T-helper 2 cell treated with Interferon-gamma antibody and Interleukin-4, amounts not matched to agents 100 ng/mL and 5 ng/mL, for 36 hours (primary cell): Measurements from ENCODE around the gene NR6A1. TPM values are rescaled to one million over a fixed set of nuclear protein-coding genes. Genes with fewer than 3 reads are reported as not detected.

Source experiments
- intact Hi-C: fragments of 100-400 bp; cut with micrococcal nuclease; formaldehyde crosslinking; loops from one replicate; pipeline ENCODE4 v1.15.1; 2023
- total RNA-seq: library from RNA; stranded (reverse); gene quantifications from 2 replicates; pipeline ENCODE4 v1.2.3, GENCODE V29; 2022

The NR6A1 gene
- total RNA-seq, 1 donor from 2014 or later, result 0.50 TPM

DNA sequence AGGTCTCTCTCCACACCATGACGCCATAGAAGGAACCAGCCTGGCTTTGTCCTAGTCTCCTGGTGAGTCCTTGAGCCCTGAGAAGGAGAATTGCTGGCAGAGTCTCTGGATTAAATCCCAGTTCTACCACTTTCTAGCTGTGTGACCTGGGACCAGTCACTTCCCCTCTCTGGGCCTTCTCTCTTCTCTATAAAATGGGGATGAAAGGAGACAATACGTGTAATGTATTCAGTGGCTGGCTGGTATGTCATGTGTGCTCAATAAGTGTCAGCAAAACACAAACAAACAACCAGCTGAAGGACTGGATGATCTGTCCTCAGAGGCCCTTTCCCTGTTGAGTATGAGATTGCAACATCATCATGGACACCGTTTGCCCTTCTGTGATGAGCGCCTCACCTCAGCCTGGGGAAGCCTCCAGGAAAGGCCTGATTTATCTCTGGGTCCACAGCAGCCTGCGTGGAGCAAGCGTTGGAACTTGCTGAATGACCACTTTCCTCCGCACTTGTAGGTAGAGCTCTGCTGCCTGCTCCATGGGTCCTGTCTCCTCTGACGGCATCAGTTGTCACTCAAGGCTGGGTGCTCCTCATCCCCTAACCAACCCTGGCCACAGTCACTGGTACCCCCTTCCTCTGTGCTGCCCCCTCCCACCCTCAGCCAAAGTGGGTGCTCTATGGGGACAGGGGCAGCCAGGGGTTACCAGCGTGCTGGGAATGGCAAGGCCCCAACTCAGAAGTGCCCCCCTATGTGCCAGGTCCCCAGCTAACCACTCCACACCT lies 260.3 kb downstream of the NR6A1 start:
- intact Hi-C loops, result no loop called here

DNA sequence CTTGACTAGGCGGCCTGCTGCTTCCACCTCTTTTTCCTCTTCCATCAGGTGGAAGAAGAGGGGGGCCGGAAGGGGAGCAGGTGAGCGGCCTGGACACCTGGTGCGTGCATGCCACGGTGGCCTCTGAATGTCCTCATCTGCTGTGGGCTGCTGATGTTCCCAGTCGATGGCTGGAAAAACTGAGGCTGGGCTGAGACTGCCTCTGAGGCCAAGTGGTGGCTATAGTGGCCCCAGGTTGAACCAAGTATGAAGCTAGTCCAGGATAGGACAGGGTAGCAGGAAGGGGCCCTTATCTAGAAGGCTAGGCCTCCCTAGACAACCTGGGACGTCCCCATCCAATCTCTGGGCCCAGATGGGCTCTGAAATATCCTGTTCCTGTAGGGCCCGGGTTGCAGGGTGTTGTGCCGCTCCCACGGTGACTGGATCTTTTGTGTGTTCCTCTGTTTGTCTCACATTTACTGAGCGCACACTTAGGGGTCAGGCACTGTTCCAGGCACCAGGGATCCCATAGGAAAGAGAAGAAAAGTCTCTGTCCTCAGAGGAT lies 263.2 kb downstream of the NR6A1 start:
- intact Hi-C loops, result no loop called here

DNA sequence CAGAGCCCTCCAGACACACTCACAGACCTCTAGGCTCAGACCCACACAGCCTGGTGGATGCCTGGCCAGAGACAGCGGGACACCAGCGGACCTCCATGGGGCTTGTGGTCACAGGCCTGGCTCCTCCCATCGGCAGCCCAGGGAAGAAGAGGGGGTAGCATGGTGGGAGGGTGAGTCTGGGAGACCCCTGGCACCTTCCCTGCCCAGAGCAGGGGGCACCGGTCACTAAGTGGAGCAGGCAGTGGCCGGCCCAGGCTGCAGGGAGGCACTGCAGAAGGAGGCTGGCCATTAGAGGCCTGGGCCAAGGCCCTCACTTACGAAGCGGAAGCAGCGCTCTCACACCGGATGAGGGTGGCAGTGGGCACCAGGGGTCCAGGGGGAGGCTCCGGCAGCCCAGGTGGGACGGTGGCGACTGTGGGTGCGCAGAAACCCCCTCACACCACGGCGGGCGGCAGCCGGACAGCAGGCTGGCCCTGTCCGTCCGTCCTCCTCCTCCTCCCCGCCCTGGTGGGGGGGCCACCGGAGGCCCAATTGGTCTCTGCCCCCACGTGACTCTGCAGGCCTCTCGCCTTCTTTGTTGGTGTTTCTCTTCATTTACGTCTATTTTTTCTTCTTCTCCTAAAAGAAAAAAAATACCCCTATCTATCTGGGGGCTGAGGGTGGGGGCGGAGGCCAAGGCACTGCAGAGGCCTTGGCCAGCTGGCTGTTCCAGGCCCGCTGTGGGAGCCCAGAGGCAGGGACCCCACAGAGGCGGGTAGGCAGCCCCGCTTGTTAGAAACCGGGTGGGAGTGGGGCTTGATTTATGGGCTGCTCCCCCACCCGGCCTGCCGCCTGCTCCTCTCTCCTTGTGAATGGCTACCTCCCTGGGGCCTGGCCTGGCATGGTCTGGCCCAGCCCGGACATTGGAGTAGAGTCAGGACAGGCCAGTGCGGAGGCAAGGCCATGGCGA lies 263.9 kb downstream of the NR6A1 start, which contains the start of gene NR5A1:
TSS of gene NR5A1 (minus strand) at position 469 of the 949 bp plus-strand sequence. CDS start 4,004 bp downstream, outside the sequence.
- intact Hi-C loops, result no loop called here

DNA sequence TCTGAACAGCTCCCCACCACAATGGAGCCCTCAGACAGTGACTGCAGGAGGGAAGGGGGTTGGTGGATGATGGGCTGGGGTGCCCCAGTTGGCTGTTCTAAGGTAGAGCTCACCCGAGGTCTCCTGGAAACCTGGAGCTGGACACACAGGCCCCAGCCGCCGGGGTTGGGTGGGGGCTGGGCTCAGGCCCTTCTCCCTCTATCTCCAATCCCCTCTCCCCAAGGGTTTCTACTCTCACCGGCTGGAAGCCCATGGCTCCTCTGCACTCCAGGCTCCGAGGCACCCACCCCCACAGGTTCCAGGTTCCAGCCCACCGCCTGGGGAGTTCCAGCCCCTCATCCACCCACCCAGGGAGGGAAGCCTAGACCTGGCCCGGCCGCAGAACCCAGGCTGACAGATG lies 264.7 kb downstream of the NR6A1 start:
- intact Hi-C loops, result no loop called here

DNA sequence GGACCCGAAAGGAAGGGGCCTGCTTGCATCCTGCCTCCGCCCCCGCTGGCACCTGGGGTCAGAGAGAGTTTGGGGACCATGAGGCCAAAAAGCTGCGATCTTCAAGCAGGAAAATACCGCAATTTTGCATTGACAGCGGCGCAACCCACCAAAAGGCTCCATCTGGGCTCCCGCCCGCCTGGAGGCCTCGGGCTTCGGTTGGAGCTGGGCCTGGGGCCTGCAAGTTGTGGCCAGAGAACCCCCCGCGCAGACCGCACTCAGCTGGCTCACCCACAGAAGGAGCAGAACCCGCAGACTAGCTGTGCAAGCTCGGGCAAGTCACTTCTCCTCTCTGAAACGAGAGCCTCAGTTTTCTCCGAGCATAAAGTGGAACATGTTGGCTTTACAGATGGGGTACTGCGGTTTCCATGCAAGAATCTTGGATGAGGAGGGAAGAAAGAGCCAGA lies 265.2 kb downstream of the NR6A1 start:
- intact Hi-C loops, result no loop called here

DNA sequence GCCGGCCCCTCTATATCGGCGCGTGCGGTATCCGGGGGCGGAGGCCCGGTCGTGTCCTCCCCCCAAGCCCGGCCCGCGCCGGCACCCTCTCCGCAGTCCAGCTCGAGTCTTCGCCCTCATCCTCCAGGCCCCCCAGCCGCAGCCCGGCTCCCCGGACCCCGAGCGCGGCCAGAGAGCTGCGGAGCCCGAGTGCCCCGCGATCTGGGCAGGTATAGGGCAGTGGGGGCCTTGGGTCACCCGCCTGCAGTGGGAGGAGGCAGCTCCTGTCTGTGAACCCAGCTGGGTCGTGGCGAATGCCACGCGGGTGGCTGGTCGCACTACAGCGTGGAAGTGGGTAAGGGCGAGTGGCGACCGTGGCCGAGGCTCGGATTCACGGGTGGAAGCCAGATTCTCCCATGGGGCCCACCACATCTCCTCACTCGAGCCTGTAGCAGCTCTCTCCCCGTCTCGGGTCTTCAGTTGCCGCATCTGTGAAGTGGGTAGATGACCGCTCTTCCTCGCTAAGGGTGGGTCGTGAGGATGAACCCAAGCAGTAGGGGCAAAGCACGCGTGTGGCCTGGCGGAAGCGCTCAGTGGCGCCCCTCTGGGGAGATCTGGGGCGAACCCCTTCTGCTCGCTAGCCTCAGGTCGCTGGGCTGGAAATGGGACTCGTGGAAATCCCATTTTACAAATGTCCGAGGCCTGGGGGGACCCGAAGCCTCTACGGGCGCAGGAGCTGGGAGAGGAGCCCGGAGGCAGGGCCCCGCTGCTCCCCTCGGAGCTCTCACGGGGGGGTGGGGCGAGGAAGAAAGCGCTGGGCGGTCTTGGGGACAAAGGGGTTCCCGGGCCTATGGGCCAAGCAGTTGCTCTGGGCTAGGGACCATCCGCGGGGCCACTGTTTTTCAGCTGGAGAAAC lies 265.9 kb downstream of the NR6A1 start:
- intact Hi-C loops, result no loop called here

DNA sequence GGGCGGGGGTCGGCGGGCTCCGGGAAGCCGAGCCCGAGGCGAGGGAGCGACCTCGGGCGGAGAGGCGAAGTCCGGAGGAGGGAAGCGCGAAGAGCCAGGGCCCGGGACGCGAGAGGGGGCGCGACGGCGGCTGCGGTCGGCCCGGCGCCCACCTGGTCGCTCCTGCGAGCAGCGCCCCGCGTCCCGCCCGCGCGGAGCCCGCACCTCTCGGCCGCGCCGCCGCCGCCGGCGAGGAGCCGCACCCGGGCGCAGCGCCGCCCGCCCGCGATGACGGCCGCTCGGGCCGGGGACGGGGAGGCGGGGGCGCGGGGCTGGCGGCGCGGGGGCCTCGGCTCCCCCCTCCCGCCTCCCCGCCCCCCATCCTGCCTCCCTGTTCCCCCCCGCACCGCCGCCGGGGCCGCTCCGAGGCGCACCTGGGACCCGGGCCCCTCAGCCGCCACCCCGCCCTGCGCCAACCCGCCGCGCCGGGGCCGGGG lies 266.5 kb downstream of the NR6A1 start:
- intact Hi-C loops, result no loop called here

DNA sequence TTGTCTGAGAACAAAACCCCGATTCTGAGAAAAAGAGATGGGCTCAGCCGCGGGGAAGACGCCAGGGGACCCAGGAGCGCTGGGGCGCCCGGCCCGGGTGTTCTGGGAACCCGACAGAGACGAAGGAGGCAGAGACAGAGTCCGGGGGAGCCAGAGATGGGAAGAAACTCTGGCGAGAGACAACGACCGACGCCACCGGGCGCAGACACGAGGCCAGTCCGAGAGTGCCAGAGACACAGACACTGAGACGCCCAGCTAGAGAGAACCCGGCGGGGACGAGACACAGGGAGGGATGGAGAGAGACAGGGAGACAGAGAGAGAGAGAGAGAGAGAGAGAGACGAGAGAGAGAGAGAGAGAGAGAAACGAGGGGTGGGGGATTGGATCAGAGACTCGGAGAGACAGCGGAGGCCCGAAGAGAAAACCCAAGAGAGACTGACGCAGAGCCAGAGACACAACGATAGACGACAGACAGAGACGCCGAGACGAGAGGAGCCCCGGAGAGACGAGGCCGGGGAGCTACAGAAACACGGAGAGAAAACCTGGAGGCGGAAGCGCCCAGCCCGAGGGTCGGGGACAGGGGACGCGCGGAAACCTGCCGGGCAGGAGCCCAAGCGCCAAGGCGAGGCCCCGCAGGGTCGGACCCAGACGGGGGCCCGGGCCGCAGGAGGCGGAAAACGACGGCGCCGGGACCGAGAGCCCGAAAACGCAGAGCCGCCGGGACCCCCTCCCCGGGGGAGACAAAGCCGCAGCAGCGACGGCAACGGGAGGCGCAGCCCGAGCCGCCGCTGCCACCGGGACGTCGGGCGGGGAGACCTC lies 267.2 kb downstream of the NR6A1 start:
- intact Hi-C loops, result no loop called here

DNA sequence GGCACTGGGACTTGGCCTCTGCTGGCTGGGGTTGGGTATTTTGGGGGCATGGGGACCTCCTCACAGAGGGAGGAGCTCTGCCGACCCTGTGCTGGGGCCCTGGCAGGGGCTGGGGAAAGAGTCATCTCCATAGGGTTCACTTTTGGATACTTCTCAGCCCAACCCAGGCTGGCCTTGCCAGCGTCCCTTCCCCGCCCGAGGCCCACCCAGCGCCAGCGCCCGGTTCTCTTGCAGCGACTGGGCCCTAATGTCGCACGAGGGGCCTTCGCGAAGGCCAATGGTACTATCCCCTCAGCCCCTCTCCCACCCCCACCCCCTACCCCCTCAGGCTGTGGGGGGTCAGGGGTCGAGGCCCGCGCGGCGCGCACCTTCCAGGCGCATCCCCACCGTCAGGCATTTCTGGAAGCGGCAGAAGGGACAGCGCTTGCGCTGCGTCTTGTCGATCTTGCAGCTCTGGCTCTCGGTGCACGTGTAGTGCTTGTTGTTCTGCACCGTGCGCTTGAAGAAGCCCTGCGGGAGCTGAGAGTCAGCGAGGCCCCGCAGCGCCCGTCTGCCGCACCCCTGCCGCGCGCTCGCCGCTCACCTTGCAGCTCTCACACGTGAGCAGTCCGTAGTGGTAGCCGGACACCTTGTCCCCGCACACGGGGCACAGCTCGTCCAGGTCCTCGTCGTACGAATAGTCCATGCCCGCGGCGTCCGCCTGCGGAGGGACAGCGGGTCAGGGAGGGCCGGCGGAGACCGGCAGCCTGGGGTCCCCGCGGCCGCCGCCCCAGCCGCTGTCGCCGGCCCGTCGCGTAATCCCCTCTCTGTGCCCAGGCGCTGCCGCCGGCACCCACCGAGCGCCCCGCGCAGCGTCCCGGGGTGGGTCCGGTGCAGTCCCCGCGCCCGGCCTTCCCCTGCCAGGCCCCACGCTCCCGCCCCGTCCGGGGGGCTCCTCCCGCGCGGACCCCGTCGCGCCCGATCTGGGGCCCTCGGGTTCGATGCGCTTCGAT lies 268.1 kb downstream of the NR6A1 start:
- intact Hi-C loops, result no loop called here

DNA sequence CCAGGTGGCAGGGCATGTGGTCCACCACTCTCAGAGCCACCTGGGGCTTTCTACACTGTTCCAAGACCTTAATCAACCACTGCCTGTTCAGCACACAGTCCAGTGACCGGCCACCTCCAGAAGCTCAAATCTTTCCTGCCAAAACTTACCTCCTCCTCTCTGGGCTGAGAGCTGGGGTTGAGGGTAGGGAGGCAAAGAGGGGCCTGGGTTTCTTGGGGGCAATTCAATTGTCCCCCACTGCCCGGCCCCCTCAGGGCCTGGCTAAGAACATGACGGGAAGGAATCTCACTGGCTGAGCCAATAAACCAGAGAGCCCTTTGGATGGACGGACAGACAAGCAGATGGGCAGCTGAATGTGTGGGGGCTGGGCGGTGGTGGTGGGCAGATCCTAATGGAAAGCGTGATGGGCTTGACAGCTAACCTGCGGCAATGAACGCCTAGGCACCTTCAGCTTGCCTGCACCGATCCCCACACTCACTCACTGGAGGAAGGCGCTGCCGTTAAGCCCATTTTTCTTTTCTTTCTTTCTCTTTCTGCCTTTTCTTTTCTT lies 269.3 kb downstream of the NR6A1 start:
- intact Hi-C loops, result no loop called here

DNA sequence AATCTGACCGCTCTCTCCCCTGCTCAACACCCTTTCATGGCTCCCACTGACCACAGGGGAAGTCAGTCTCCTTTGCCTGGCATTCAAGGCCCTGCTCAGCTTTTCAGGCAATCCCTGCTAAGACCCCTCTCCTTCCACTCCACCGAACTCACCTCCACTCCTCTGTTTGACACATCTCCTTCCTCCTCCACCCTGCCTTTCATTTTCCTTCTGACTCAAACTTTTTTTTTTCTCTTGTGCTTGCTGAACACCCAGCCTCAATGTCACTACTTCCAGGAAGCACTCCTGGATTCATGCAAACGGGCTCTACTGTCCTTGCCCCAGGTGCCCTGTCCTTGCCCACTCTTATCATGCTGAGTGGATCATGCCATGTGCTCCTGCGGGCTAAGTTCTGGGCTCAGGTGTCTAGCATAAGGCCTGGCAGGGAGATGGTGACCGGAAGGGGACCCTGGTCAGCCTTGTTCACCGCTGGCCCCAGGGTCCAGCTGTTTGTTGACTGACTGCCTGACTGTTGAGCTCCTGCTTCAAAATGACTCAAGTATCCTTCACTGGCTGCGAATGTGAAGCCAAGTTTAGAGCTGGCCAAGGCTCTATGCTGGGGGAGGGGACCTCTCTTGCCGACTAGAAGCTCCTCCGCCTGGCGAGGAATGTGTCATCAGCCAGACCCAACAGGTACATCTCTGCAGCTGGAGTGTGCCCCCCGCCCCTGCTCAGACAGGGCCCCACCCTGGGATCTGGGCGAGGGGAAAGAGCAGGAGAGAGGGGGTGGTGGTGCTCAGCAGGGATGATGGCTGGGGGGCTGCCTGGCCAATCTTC lies 270.1 kb downstream of the NR6A1 start:
- intact Hi-C loops, result no loop called here

DNA sequence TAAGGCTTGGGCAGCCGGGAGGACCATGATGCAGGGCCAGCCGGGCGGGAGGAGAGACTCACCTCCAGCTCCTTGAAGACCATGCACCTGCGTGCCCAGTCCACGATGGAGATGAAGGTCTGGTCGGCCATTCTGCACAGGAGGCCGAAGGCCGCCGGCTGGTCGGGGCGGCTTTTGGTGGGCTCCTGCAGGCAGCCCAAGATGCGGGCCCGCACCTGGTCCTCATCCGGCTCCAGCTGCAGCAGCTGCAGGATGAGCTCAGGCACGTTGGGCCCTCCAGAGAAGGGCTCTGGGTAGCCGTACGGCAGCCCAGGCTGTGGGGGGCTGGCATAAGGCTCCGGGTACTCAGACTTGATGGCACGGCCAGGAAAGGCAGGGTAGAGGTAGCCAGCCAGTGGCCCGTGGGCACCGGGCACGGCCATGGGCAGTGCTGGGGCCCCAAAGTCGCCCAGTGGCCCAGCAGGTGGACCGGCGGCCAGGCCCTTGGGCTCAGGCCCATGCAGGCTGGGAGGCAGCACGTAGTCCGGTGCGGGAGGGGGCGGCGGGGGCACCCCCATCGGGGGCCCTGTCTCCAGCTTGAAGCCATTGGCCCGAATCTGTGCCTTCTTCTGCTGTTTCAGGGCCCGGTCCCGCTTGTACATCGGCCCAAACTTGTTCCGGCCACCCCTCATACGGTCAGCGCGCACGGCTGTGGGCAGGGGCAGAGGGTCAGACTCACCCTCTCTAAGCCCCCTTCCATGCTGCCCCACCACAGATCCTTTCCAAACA lies 270.9 kb downstream of the NR6A1 start:
- intact Hi-C loops, result no loop called here

DNA sequence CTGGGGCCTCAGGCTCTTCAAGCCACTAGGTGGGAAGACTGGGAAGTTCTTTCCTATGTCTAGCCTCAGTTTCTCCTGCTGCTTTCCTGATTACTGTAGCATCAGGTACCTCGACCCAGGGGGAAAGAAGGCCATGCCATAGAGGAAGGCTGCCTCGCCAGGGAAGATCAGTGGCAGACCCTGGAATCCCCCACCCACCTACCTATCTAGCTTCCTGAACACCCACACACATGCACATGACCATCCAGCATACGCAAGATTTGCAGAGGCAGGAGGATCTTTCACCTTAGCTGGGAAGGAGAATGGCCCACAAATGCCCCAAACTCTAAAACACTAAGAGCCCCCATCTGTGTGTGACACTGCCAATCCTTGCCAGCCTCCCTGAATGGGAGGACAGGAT lies 271.9 kb downstream of the NR6A1 start:
- intact Hi-C loops, result no loop called here

DNA sequence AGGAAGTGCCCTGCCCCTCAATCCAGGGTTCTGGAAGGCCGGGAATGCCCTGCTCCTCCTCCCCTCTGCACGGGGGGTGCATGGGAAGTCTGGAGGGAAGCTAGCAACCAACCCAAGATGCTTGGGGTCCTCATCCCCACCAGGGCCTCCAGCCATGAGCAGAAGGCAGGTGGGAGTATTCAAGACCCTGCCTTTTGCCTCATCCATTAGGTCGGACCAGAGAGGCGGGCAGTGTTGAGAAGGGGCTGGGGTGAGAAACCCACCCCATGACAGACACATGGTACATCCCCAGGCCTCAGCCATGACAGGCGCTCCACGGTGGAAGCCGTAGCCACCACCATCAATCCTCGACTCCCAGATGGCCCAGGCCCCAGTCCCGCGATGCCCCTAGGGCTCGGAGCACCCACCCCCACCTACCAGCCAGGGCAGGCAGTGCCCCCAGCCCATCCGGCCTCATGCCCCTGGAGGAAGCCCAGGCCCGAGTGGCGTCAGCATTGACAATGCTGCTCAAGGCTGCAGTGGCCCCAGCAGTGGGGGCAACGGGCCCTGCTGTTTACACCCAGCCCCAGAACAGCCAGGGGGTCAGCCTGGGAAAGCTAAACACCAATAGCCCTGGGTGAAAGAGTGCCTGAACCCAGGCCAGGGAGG lies 272.5 kb downstream of the NR6A1 start:
- intact Hi-C loops, result no loop called here

DNA sequence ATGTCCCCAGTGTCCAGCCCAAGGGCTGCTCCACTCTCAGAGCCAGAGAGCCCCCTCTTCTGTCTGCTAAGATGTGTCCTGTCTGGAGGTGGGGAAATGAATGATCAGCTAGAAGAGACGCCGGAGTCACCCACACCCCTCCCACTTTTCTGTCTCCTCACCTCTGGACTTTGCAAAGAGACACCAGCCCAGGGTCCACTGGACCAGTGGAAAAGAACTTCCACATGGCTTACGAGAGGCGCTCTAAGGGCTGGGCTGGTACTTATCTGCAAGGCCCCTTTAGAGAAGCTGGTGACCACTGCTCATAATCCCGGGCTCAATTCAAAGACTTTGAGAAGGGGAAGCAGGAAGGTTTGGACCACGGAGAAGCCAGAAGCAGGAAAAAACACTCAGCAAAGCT lies 273.1 kb downstream of the NR6A1 start:
- intact Hi-C loops, result no loop called here

DNA sequence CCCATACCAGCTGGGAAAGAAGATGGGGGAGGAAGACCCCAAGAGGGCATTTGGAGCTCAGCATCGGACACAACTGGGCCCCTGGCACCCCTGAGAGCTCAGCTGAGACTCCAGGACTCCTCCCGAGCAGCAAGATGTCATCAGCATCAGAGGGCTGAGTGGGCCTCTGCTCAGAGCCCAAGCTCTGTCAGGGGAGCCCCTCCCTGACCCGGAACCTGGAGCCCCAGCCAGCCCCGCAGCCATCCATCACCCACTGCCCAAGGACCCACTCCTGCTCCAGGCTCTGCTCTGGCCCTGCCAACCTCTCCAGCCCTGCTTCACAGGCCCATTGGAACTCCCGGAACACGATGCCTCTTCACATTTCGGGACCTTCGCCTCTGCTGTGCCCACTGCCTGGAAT lies 273.7 kb downstream of the NR6A1 start:
- intact Hi-C loops, result no loop called here
